ENCODE data around the gene TMPRSS12.
"Not testable (repeated sequence)": the region's sequence is repeated elsewhere in the genome, so short reads cannot be mapped to it uniquely, and the experiment has no call there.

TMPRSS12 gene

DNA sequence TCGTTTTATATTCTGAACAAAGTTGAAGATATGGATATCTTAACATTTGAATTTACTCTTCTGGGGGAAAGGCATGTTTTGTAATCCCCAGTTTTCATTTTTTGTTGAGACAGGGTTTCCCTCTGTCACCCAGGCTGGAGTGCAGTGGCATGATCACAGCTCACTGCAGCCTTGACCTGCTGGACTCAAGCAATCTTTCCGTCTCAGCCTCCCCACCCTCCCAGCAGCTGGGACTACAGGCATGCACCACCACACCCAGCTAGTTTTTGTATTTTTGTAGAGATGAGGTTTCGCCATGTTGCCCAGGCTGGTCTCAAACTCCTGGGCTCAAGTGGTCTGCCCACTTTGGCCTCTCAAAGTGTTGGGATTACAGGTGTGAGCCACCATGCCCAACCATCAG lies 84.2 kb downstream of the TMPRSS12 start:
- not testable (repeated sequence) for DNase-seq (ENCODE audit: low read depth)

DNA sequence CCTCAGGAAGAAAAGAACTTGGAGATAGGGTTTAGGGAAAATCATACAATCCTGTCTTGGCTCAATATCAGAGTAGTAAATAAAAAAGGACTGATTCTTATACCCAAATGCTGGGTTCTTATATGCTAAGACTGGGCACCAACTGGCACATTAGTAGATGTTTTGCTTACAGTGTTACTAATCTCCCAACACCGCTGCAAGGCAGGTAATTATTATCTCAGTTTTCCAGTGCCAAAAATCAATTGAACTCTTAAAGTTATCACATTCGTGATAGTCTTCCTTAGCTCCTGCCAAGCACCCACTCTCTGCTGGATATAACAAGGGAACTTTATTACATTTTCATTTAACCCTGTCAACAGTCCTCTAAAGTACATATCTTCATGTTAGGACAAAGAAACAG lies 84.6 kb downstream of the TMPRSS12 start:
- no peak for DNase-seq (ENCODE audit: low read depth)

DNA sequence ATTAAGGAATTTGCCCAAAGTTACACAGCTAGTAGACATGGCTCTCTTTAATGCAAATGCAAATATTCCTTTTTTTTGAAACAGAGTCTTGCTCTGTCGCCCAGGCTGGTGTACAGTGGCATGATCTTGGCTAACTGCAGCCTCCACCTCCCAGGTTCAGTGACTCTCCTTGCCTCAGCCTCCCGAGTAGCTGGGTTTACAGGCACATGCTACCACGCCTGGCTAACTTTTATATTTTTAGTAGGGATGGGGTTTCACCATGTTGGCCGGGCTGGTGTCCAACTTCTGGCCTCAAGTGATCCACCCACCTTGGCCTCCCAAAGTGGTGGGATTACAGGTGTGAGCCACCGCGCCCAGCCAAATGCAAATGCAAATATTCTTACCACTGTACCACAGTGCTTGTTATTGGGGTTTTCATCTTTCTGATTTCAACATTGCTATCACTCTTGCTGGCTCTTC lies 85.1 kb downstream of the TMPRSS12 start:
- no peak for DNase-seq (ENCODE audit: low read depth)

DNA sequence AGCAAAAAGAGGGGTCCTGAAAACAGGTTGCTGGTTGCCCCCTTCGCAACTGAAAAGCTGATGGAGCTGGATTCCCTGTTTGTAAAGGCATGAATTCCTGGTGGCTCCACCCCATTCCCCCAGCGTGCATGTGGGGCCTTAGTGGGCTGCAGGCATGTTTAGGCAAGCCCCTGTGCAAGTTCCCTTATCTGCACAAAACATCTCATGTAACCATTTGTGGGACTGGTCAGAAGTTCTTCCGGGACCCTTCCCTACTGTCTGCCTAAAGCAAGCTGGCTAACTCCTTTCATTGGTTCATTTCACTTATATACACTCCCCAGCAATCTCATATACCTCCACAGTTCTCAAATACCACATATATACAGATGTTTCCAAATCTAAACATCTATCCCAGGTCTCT lies 85.7 kb downstream of the TMPRSS12 start:
- DNase-seq (ENCODE audit: low read depth), result no peak

DNA sequence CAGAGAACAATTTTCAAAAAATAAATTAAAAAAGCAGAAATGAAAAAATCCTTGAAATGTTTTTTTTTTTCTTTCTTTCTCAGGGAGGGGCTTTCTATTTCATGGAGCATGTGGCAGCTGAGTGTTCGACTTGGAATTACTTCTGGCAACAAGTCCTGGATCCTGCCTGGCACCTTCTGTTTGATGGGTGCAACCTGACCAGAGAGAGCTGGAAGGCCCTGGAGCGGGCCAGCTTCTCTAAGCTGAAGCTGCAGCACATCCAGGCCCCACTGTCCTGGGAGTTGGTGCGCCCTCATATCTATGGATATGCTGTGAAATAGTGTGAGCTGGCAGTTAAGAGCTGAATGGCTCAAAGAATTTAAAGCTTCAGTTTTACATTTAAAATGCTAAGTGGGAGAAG lies 87.1 kb downstream of the TMPRSS12 start:
- no peak for DNase-seq (ENCODE audit: low read depth)

DNA sequence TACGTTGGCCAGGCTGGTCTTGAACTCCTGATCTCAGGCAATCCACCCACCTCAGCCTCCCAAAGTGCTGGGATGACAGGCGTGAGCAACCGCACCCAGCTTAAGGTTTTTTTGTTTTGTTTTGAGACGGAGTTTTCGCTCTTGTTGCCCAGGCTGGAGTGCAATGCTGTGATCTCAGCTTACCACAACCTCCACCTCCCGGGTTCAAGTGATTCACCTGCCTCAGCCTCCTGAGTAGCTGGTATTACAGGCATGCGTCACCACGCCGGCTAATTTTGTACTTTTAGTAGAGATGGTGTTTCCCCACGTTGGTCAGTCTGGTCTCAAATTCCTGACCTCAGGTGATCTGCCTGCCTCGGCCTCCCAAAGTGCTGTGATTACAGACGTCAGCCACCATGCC lies 87.8 kb downstream of the TMPRSS12 start:
- not testable (repeated sequence) for DNase-seq (ENCODE audit: low read depth)

DNA sequence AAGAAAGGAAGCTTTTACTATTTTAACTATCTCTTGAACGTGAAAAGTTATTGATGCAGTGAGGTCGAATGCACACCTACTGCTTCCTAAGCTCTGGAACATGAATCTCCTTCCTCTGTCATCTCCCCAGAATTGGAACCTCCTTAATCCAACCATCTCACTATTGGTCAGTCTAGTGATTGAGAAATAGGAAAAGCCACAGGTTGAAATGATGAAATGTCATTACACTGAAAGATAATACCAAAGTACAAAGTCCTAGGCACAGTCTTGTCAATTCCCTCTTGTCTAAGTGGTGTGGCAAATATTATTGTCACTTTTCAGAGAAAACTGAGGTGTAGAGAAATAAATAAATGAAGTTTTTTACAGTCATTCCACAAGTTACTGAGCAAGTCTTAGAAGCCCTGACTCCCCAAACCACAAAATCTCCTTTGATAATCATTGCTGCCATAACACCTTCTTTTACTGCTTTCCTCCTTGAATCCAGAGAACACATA lies 90.1 kb downstream of the TMPRSS12 start:
- no peak for DNase-seq (ENCODE audit: low read depth)

DNA sequence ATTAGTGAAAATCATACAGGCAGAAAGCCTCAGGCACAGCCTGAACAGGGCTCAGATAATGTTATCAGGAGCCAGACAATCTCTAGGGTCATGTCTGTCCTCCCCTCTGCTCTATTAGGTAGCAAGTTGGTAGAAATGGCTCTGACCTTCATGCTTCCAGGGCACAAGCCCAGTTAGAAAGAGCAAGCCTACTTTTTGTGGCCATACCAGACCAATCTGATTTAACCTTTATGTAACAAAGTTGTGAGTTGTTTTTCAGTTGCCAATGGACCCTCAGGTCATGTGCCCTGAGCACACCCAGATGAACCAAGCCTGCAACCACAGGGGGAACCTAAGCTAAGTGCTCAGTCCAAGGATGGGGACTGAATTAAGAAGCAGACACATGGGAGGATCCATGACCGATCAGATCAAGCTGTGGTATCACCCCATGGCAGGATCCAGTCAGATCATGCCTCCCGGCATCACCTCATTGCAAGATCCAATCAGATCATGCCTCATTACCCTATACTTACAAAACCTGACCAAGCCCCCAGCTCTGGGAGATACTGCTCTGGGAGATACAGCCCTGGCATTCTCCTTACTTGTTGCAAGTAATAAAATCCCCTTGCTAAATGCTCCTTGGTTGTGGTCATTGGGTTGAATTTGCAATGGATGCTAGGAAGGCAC lies 90.9 kb downstream of the TMPRSS12 start:
- DNase-seq (ENCODE audit: low read depth), result peak; percentile 47

DNA sequence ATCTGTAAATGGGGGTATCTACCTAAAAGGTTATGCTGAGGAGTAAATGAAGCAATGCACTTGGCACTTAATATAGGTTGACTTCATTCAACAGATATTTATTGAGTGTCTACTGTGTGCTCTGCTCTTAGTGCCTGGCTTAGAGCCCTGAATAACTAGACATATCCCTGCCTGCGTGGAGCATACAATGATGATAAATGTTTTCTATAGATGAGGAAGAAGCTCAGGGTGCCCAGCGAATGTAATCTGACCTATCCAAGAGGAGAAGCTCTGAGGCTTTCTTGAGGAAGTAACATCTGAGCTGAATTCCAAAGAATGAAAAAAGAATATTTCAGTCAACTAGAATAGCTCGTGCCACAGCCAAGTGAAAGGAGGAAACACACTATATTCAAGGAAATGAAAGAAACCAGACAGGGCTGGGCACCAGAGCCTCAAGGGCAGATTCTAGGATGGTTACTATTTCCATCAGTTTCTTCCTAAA lies 91.7 kb downstream of the TMPRSS12 start:
- DNase-seq (ENCODE audit: low read depth), result peak; percentile 34

DNA sequence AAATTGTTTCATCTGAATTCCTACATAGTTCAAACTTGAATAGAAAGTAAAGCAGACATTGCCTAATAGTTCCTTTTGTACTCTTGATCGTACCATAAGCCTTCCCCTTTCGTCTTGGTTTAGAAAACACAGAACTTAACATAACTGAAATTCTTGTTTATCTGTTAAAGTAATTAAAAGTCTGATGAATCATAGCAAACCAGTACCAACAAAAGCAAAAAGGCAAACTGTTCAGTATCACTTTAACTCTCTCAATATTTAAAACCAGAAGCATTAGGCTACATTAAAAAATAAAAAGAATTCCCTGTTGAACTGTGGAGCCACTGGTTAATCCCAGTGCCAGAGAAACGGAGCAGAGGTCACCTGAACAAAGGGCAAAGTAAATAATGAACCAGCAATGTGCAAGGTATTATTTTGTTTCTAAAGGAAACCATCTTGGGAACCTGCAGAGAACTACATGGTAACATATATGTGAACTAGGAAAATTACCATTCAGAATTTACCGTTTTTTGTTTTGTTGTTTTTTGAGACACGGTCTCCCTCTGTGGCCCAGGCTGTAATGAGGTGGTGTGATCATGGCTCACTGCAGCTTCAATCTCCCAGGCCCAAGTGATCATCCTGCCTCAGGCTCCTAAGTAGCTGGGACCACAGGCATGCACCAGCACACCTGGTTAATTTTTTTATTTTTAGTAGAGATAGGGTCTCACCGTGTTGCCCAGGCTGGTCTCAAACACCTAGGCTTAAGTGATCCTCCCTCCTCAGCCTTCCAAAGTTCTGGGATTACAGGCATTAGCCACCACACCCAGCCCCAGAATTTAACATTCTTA lies 92.5 kb downstream of the TMPRSS12 start:
- peak; percentile 77 for DNase-seq (ENCODE audit: low read depth)

DNA sequence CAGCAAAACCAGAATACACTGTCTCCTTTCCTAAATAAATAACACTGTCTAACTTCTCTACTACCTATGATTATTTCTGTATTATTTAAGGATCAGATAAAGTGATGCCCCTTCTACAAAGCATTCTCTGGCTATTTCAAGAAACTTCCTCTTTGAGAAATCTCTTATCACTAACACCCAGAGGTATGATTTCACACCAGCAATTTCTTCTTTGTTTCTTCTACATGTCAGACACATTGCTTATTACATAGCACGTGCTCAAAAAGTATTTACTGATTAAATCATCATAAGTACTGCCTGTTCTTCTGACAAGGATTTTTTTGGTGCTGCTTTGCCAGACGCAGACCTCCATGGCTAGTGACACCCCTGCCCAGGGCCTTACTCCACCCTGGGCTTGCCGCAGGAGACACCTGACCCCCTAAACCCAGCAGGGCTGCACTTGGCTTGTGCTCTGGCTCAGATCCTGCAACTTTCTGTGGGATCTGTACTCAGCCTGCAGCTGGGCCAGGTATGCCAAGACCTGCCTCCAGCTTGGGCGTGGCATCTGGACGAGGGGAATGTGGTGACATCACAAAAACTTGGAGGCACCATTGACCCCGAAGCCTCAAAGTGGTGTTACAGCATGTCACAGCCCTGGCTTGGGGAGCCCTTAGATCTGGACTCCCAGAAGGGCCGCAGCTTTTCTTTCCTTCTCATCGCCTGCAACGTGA lies 94.2 kb downstream of the TMPRSS12 start:
- no peak for DNase-seq (ENCODE audit: low read depth)
